AG04449 (cell line): ENCODE data around the gene MTUS2.

Experiments used
- CTCF ChIA-PET: fragments of 350-600 bp; formaldehyde crosslinking; extraction: SDS; loops from one replicate; lab custom pipeline; 2021; ENCODE audit warnings: antibody characterized with exemption; lab: Yijun Ruan, JAX
- POLR2A ChIA-PET: fragments of 400-600, 350-600 bp; formaldehyde crosslinking; extraction: SDS; loops from one replicate; lab custom pipeline; 2020; ENCODE audit warnings: antibody characterized with exemption, inconsistent platforms; lab: Yijun Ruan, JAX
- DNase-seq: peaks from one replicate; pipeline ENCODE4 v3.0.0-alpha.2; 2010; ENCODE audit warnings: low read depth, low spot score
- H3K4me3 ChIP-seq: 2 replicates; pipeline ENCODE4 v1.5.1; 2011; ENCODE audit warnings: low read depth, mild to moderate bottlenecking, control low read depth, low read length
- CTCF ChIP-seq: IDR thresholded peaks from one replicate; pipeline ENCODE4 v1.5.1; 2011; ENCODE audit warnings: mild to moderate bottlenecking, moderate library complexity, low read length, control low read depth, inconsistent platforms; ENCODE audit not compliant: insufficient read depth; ENCODE audit errors: missing control alignments

The MTUS2 gene

GRCh38 chr13:29310806-29311205 is 490.7 kb downstream of the MTUS2 start:
- DNase-seq: no peak
- no peak for TF ChIP-seq CTCF
- CTCF ChIA-PET: no interaction called here
- POLR2A ChIA-PET: no interaction called here
- no peak overlapping the region for H3K4me3 ChIP-seq

- CTCF ChIA-PET: no interaction called here
- DNase-seq: no peak
- POLR2A ChIA-PET: no interaction called here
- H3K4me3 ChIP-seq: no peak overlapping the region
- TF ChIP-seq CTCF: no peak
Observed at GRCh38 chr13:29315847-29316246, 495.7 kb downstream of the MTUS2 start.

GRCh38 chr13:29317828-29318227 is 497.7 kb downstream of the MTUS2 start:
- TF ChIP-seq CTCF: no peak
- POLR2A ChIA-PET: no interaction called here
- CTCF ChIA-PET: no interaction called here
- no peak for DNase-seq
- H3K4me3 ChIP-seq: no peak overlapping the region

GRCh38 chr13:29318741-29319140 is 498.6 kb downstream of the MTUS2 start:
- POLR2A ChIA-PET: no interaction called here
- TF ChIP-seq CTCF: no peak
- no peak for DNase-seq
- CTCF ChIA-PET: no interaction called here
- H3K4me3 ChIP-seq: no peak overlapping the region

GRCh38 chr13:29319451-29319850 is 499.3 kb downstream of the MTUS2 start:
- H3K4me3 ChIP-seq: no peak overlapping the region
- ChIA-PET CTCF (no interaction called here), POLR2A (no interaction called here)
- no peak for TF ChIP-seq CTCF
- DNase-seq: no peak

- POLR2A ChIA-PET: no interaction called here
Observed at GRCh38 chr13:29323954-29324353, 503.8 kb downstream of the MTUS2 start.

More at GRCh38 chr13:29323954-29324353, 503.8 kb downstream of the MTUS2 start:
- CTCF ChIA-PET: no interaction called here
- no peak for TF ChIP-seq CTCF
- DNase-seq: no peak
- H3K4me3 ChIP-seq: no peak overlapping the region
